ENCODE results near the gene ATP1B3.

GRCh38 chr3:141870091-141870687 is 6.3 kb upstream of the ATP1B3 start:
- TF ChIP-seq CTCF (IDR thresholded peaks at IDR 0.05; ENCODE audit: poor library complexity, severe bottlenecking) (no peak), TAF1 (IDR thresholded peaks at IDR 0.05; ENCODE audit: low read depth) (no peak), EZH2 (IDR thresholded peaks at IDR 0.05; ENCODE audit: borderline replicate concordance, insufficient read depth, low read length, poor library complexity, severe bottlenecking) (no peak), POLR2AphosphoS5 (IDR thresholded peaks at IDR 0.05) (no peak), RAD21 (conservative IDR thresholded peaks at IDR 0.05) (no peak)

Data from neural cell (in vitro differentiated cells).